ENCODE measurements around the gene FAAP20. TPM values are rescaled to one million over a fixed set of nuclear protein-coding genes. Genes with fewer than 3 reads are reported as not detected.

Gene FAAP20
- total and polyA plus RNA-seq, 9 of the 15 experiments (the other 6 are each of a cell fraction or from before 2014, with no cell fraction given) = 0.58 to 143 (median 9.9) TPM

- no peak for TF ChIP-seq ZNF280A (IDR thresholded peaks at IDR 0.05; ENCODE audit: low read depth, partially characterized antibody)
- peak; percentile 56 for TF ChIP-seq FIP1L1 (IDR thresholded peaks at IDR 0.05; ENCODE audit: low read depth, low read length, poor library complexity, severe bottlenecking)
- peak; percentile 57; the same call in 1 of the 2 replicates for TF ChIP-seq TFAP4 (CRISPR knock-in tag; IDR thresholded peaks at IDR 0.05; ENCODE audit: borderline replicate concordance)
- TF ChIP-seq SIRT6 (IDR thresholded peaks at IDR 0.05; ENCODE audit: low read depth, low read length) = no peak
- TF ChIP-seq ZNF41 (CRISPR knock-in tag; conservative IDR thresholded peaks at IDR 0.05) = no peak
- TF ChIP-seq POLR2G (IDR thresholded peaks at IDR 0.05; ENCODE audit: low read depth, low read length) = peak; percentile 62
- no peak for TF ChIP-seq CC2D1A (IDR thresholded peaks at IDR 0.05)
- no peak for TF ChIP-seq KLF10 (CRISPR knock-in tag; IDR thresholded peaks at IDR 0.05)
- no peak for TF ChIP-seq PHF21A (IDR thresholded peaks at IDR 0.05; ENCODE audit: borderline replicate concordance, low read depth)
- TF ChIP-seq STAG1 (CRISPR knock-in tag; IDR thresholded peaks at IDR 0.05; ENCODE audit: borderline replicate concordance) = no peak
- 0 out of 2 replicates have a peak, but pooled peaks have one; percentile 24 for TF ChIP-seq GABPB1 (CRISPR knock-in tag; IDR thresholded peaks at IDR 0.05)
- peak in 1 of 2 experiments; percentile 22 for TF ChIP-seq E2F6 (IDR thresholded peaks at IDR 0.05; ENCODE audit: borderline replicate concordance in 1 of 2, extremely low read depth in 1 of 2, insufficient read depth in 1 of 2, insufficient read length in 1 of 2, low read depth in 1 of 2, low read length in 1 of 2, poor library complexity in 1 of 2, severe bottlenecking in 1 of 2)
- TF ChIP-seq IRF9 (tag; IDR thresholded peaks at IDR 0.05) = no peak
- no peak for TF ChIP-seq BRF2 (IDR thresholded peaks at IDR 0.05; ENCODE audit: borderline replicate concordance, insufficient read depth, insufficient read length)
- TF ChIP-seq TCF7 (IDR thresholded peaks at IDR 0.05; ENCODE audit: borderline replicate concordance) = no peak
- TF ChIP-seq FOXP4 (CRISPR knock-in tag; IDR thresholded peaks at IDR 0.05; ENCODE audit: borderline replicate concordance) = no peak
- no peak for TF ChIP-seq ZNF121 (CRISPR knock-in tag; conservative IDR thresholded peaks at IDR 0.05)
These were observed 10.0 kb upstream of the FAAP20 start (continued) for GRCh38 chr1:2204415-2205190.
